ENCODE results near the gene KAZN.

DNA sequence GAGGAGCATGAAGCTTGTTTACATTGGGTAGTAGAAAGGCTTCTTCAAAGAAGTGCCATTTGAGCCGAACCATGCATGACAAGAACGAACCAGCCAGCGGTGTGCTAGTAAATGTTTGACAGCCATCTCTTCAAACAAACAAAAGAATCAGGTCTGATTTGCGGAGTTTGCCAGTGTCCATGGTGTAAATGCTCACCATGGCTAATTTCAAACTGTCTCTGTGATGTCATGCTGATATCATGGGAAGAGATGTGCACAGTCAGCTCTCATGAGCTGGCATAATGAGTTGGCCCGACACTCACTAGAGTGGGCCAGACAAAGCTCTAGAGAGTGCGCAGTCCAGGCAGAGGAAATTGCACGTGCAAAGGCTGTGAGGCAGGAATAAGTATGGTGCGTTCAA lies 101.1 kb downstream of the KAZN start:
- no peak for TF ChIP-seq RAD21 (conservative IDR thresholded peaks at IDR 0.05 in 1 of 2, IDR thresholded peaks at IDR 0.05 in 1 of 2)
- TF ChIP-seq, protein P1, sequence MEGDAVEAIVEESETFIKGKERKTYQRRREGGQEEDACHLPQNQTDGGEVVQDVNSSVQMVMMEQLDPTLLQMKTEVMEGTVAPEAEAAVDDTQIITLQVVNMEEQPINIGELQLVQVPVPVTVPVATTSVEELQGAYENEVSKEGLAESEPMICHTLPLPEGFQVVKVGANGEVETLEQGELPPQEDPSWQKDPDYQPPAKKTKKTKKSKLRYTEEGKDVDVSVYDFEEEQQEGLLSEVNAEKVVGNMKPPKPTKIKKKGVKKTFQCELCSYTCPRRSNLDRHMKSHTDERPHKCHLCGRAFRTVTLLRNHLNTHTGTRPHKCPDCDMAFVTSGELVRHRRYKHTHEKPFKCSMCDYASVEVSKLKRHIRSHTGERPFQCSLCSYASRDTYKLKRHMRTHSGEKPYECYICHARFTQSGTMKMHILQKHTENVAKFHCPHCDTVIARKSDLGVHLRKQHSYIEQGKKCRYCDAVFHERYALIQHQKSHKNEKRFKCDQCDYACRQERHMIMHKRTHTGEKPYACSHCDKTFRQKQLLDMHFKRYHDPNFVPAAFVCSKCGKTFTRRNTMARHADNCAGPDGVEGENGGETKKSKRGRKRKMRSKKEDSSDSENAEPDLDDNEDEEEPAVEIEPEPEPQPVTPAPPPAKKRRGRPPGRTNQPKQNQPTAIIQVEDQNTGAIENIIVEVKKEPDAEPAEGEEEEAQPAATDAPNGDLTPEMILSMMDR (IDR thresholded peaks at IDR 0.05) = no peak
- no peak for TF ChIP-seq CHD4 (IDR thresholded peaks at IDR 0.05; ENCODE audit: borderline replicate concordance)
- TF ChIP-seq POLR2A (IDR thresholded peaks at IDR 0.05; ENCODE audit: low read length) = no peak
- no peak for TF ChIP-seq MYC (IDR thresholded peaks at IDR 0.05; ENCODE audit: borderline replicate concordance, low read length)
- TF ChIP-seq BHLHE40 (IDR thresholded peaks at IDR 0.05; ENCODE audit: low read depth, low read length) = no peak
- no peak for TF ChIP-seq RCOR1 (IDR thresholded peaks at IDR 0.05; ENCODE audit: low read depth, low read length)
- no peak for TF ChIP-seq CBX2 (IDR thresholded peaks at IDR 0.05; ENCODE audit: borderline replicate concordance, low read depth)
- no peak for TF ChIP-seq MAFK (IDR thresholded peaks at IDR 0.05; ENCODE audit: partially characterized antibody)
- TF ChIP-seq RFX5 (IDR thresholded peaks at IDR 0.05) = no peak
- no peak for TF ChIP-seq NR3C1 (IDR thresholded peaks at IDR 0.05)
- TF ChIP-seq HOXB13 (CRISPR knock-in tag; IDR thresholded peaks at IDR 0.05; ENCODE audit: low read depth) = no peak
- no peak for TF ChIP-seq POLR2AphosphoS2 (conservative IDR thresholded peaks at IDR 0.05; ENCODE audit: low read length)

Measured in A549 (cell line).